ENCODE results near the gene TMEM184A.

The TMEM184A gene

GRCh38 chr7:1501487-1502270, 54.3 kb downstream of the TMEM184A start:
- DNase-seq (ENCODE audit: low read depth) = no peak

GRCh38 chr7:1500064-1500807, 55.8 kb downstream of the TMEM184A start:
- DNase-seq (ENCODE audit: low read depth) = no peak

GRCh38 chr7:1499367-1500029, 56.5 kb downstream of the TMEM184A start:
- no peak for DNase-seq (ENCODE audit: low read depth)

GRCh38 chr7:1498370-1499305, 57.4 kb downstream of the TMEM184A start:
- no peak for DNase-seq (ENCODE audit: low read depth)

- no peak for DNase-seq (ENCODE audit: low read depth)
These were observed 58.6 kb downstream of the TMEM184A start for GRCh38 chr7:1497293-1497927.

GRCh38 chr7:1496531-1497292, 59.3 kb downstream of the TMEM184A start:
- no peak for DNase-seq (ENCODE audit: low read depth)

- no peak for DNase-seq (ENCODE audit: low read depth)
These were observed 60.3 kb downstream of the TMEM184A start for GRCh38 chr7:1495564-1496242.

- DNase-seq (ENCODE audit: low read depth) = no peak
These were observed 61.0 kb downstream of the TMEM184A start for GRCh38 chr7:1494866-1495563.

GRCh38 chr7:1494447-1494846, 61.6 kb downstream of the TMEM184A start:
- no peak for DNase-seq (ENCODE audit: low read depth)

- DNase-seq (ENCODE audit: low read depth) = no peak
These were observed 62.4 kb downstream of the TMEM184A start for GRCh38 chr7:1493571-1493970.

GRCh38 chr7:1493129-1493528, 62.9 kb downstream of the TMEM184A start:
- DNase-seq (ENCODE audit: low read depth) = no peak

- no peak for DNase-seq (ENCODE audit: low read depth)
These were observed 63.4 kb downstream of the TMEM184A start for GRCh38 chr7:1492640-1493039.

Data from activated T-cell treated with anti-CD3 and anti-CD28 coated beads for 1 hour (primary cell).